Measurements from ENCODE around the gene HS6ST1. TPM values are rescaled to one million over a fixed set of nuclear protein-coding genes. Genes with fewer than 3 reads are reported as not detected.

The HS6ST1 gene
- total RNA-seq, 2 experiments from 2014 or later, result 13.6 to 17.6 TPM

- TF ChIP-seq EZH2phosphoT487 (IDR thresholded peaks at IDR 0.05; ENCODE audit: borderline replicate concordance, low read depth, low read length) (no peak), CTCF (conservative IDR thresholded peaks at IDR 0.05; ENCODE audit: low read length) (no peak)
- CTCF ChIA-PET (ENCODE audit: unreplicated experiment), result interaction anchor here (0.6 kb wide), 2 partner anchors 153 to 1074 kb away, joined by 3 to 6 read pairs; no protein-coding TSS in a partner anchor
Measured at GRCh38 chr2:128322715-128323554, 4.3 kb upstream of the HS6ST1 start.

GRCh38 chr2:128321784-128322714, 3.4 kb upstream of the HS6ST1 start:
- peak overlapping the region; percentile 94 for H3K4me2 ChIP-seq (ENCODE audit: low read length)
- H3K9me2 ChIP-seq (ENCODE audit: insufficient read depth, low read length), result no peaks in the 10 kb centered on the region
- H3K4me3 ChIP-seq (ENCODE audit: low read depth, low read length, poor library complexity, severe bottlenecking), result peak overlapping the region; percentile 67
- intact Hi-C loops (cut with micrococcal nuclease; ENCODE audit: unreplicated experiment), result loop anchor here (5.0 kb wide), 1 partner anchor 1525 kb away; no protein-coding TSS in a partner anchor
- POLR2A ChIA-PET, result no interaction called here
- H3K36me3 ChIP-seq (ENCODE audit: insufficient read depth, low read length), result no peaks in the 10 kb centered on the region
- H2AFZ ChIP-seq (ENCODE audit: low read length), result peak overlapping the region; percentile 79; the same call in 1 of the 2 replicates
- no peaks in the 10 kb centered on the region for H3K9me3 ChIP-seq (ENCODE audit: low read length)
- H3K27ac ChIP-seq (ENCODE audit: low read depth, low read length, poor library complexity, severe bottlenecking), result no peak overlapping the region
- peak; percentile 85 for TF ChIP-seq CTCF (conservative IDR thresholded peaks at IDR 0.05; ENCODE audit: low read length)
- TF ChIP-seq EZH2phosphoT487 (IDR thresholded peaks at IDR 0.05; ENCODE audit: borderline replicate concordance, low read depth, low read length), result no peak
- CTCF ChIA-PET (ENCODE audit: unreplicated experiment), result interaction anchor here (0.6 kb wide), 2 partner anchors 152 to 1075 kb away, joined by 3 to 6 read pairs; no protein-coding TSS in a partner anchor
- 0 out of 2 replicates have a peak, but pooled peaks cover 3% of the 10 kb centered on the region for H4K20me1 ChIP-seq (ENCODE audit: insufficient read depth, low read length)
- DNase-seq (ENCODE audit: low spot score), result peak; percentile 78
- BruUV-seq (replicated peaks), result no TSS peak
- no peaks in the 10 kb centered on the region; the same call in 1 of the 2 replicates for H3K79me2 ChIP-seq (ENCODE audit: insufficient read depth, low read depth, low read length)
- peaks cover 3% of the 10 kb centered on the region for H3K4me1 ChIP-seq (ENCODE audit: insufficient read depth, low read length, poor library complexity, severe bottlenecking)

More at GRCh38 chr2:128322715-128323554, 4.3 kb upstream of the HS6ST1 start:
- BruUV-seq (replicated peaks), result no TSS peak
- Histone ChIP-seq H3K79me2 (ENCODE audit: insufficient read depth, low read depth, low read length) (no peaks in the 10 kb centered on the region), H3K27ac (ENCODE audit: low read depth, low read length, poor library complexity, severe bottlenecking) (no peak overlapping the region), H2AFZ (ENCODE audit: low read length) (no peak overlapping the region), H3K4me2 (ENCODE audit: low read length) (no peak overlapping the region), H3K9me2 (ENCODE audit: insufficient read depth, low read length) (no peaks in the 10 kb centered on the region), H4K20me1 (ENCODE audit: insufficient read depth, low read length) (no peaks in the 10 kb centered on the region), H3K4me3 (ENCODE audit: low read depth, low read length, poor library complexity, severe bottlenecking) (no peak overlapping the region), H3K4me1 (ENCODE audit: insufficient read depth, low read length, poor library complexity, severe bottlenecking) (no peaks in the 10 kb centered on the region), H3K36me3 (ENCODE audit: insufficient read depth, low read length) (no peaks in the 10 kb centered on the region), H3K9me3 (ENCODE audit: low read length) (no peaks in the 10 kb centered on the region)
- intact Hi-C loops (cut with micrococcal nuclease; ENCODE audit: unreplicated experiment), result loop anchor here (5.0 kb wide), 1 partner anchor 1524 kb away; no protein-coding TSS in a partner anchor
- no peak for DNase-seq (ENCODE audit: low spot score)
- POLR2A ChIA-PET, result no interaction called here
